ENCODE data around the gene UBASH3B. TPM values are rescaled to one million over a fixed set of nuclear protein-coding genes. Genes with fewer than 3 reads are reported as not detected.

UBASH3B gene
- polyA plus RNA-seq, 1 experiment: 19.1 TPM

- ChIA-PET POLR2A (no interaction called here), CTCF (interaction anchor here (3.3 to 15.7 kb wide), 3 partner anchors 147 to 387 kb away, joined by 34 to 503 read pairs (median 106); no protein-coding TSS in a partner anchor)
- Histone ChIP-seq H3K4me3 (ENCODE audit: low read depth, low read length) (no peak overlapping the region), H3K27ac (ENCODE audit: low read depth, low read length) (peak overlapping the region; percentile 42), H3K9me3 (ENCODE audit: control insufficient read depth, insufficient read depth, low read length) (no peaks in the 10 kb centered on the region), H3K27me3 (ENCODE audit: control insufficient read depth, insufficient read depth, low read length) (no peaks in the 10 kb centered on the region)
- TF ChIP-seq, protein P1, sequence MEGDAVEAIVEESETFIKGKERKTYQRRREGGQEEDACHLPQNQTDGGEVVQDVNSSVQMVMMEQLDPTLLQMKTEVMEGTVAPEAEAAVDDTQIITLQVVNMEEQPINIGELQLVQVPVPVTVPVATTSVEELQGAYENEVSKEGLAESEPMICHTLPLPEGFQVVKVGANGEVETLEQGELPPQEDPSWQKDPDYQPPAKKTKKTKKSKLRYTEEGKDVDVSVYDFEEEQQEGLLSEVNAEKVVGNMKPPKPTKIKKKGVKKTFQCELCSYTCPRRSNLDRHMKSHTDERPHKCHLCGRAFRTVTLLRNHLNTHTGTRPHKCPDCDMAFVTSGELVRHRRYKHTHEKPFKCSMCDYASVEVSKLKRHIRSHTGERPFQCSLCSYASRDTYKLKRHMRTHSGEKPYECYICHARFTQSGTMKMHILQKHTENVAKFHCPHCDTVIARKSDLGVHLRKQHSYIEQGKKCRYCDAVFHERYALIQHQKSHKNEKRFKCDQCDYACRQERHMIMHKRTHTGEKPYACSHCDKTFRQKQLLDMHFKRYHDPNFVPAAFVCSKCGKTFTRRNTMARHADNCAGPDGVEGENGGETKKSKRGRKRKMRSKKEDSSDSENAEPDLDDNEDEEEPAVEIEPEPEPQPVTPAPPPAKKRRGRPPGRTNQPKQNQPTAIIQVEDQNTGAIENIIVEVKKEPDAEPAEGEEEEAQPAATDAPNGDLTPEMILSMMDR (IDR thresholded peaks at IDR 0.05; ENCODE audit: low read depth, low read length): no peak
- no peak for DNase-seq (ENCODE audit: low read depth, low spot score)
Measured at GRCh38 chr11:122634501-122634900, 21.0 kb upstream of the UBASH3B start.

- ChIA-PET CTCF (interaction anchor here (0.7 to 15.7 kb wide), 7 partner anchors 8 to 226 kb away, joined by 3 to 503 read pairs (median 5); partner anchors contain the start of gene UBASH3B), POLR2A (no interaction called here)
Measured at GRCh38 chr11:122637541-122637940, 18.0 kb upstream of the UBASH3B start.

GRCh38 chr11:122642472-122642922 lies 13.0 kb upstream of the UBASH3B start:
- no peaks in the 10 kb centered on the region for H3K9me3 ChIP-seq (ENCODE audit: control insufficient read depth, insufficient read depth, low read length)
- H3K4me3 ChIP-seq (ENCODE audit: low read depth, low read length): no peak overlapping the region
- ChIA-PET POLR2A (interaction anchor here (0.9 to 1.9 kb wide), 3 partner anchors 13 to 69 kb away, joined by 4 to 7 read pairs (median 6); partner anchors contain the start of gene UBASH3B), CTCF (interaction anchor here (1.4 to 1.5 kb wide), 2 partner anchors 14 to 139 kb away, joined by 3 to 5 read pairs; no protein-coding TSS in a partner anchor)
- TF ChIP-seq, protein P1 (IDR thresholded peaks at IDR 0.05; ENCODE audit: low read depth, low read length): no peak
- H3K27me3 ChIP-seq (ENCODE audit: control insufficient read depth, insufficient read depth, low read length): no peaks in the 10 kb centered on the region
- no peak for DNase-seq (ENCODE audit: low read depth, low spot score)
- H3K27ac ChIP-seq (ENCODE audit: low read depth, low read length): peak overlapping the region; percentile 75

More at GRCh38 chr11:122637541-122637940, 18.0 kb upstream of the UBASH3B start:
- no peak for DNase-seq (ENCODE audit: low read depth, low spot score)
- H3K4me3 ChIP-seq (ENCODE audit: low read depth, low read length): no peak overlapping the region
- H3K9me3 ChIP-seq (ENCODE audit: control insufficient read depth, insufficient read depth, low read length): no peaks in the 10 kb centered on the region
- TF ChIP-seq, protein P1 (IDR thresholded peaks at IDR 0.05; ENCODE audit: low read depth, low read length): no peak
- no peaks in the 10 kb centered on the region for H3K27me3 ChIP-seq (ENCODE audit: control insufficient read depth, insufficient read depth, low read length)
- no peak overlapping the region for H3K27ac ChIP-seq (ENCODE audit: low read depth, low read length)

DNA sequence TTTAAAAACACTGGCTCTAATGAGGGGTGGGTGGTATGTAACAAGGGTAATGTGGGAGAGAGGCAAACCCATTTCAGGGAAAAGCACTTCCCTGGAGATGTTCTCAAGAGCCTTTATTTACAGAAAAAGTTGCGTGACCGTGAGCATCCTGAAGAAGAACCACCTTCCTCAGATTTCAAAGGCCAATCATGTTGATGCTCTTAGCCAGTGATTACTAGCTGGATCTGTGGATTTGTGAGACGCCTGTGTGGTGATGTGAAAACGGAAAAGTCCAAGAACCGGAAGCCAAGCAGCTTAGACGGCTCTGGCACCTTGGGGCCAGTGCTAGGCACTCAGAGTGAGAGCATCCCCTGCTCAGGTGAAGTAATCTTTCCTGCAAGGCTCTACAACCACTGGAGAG lies 12.6 kb upstream of the UBASH3B start:
- ChIA-PET CTCF (interaction anchor here (0.8 to 1.5 kb wide), 3 partner anchors 14 to 138 kb away, joined by 3 to 6 read pairs (median 5); no protein-coding TSS in a partner anchor), POLR2A (interaction anchor here (0.7 to 1.9 kb wide), 3 partner anchors 12 to 209 kb away, joined by 4 to 6 read pairs (median 4); partner anchors contain the start of gene UBASH3B)
- no peaks in the 10 kb centered on the region for H3K9me3 ChIP-seq (ENCODE audit: control insufficient read depth, insufficient read depth, low read length)
- peak overlapping the region; percentile 75 for H3K27ac ChIP-seq (ENCODE audit: low read depth, low read length)
- TF ChIP-seq, protein P1 (IDR thresholded peaks at IDR 0.05; ENCODE audit: low read depth, low read length): no peak
- no peaks in the 10 kb centered on the region for H3K27me3 ChIP-seq (ENCODE audit: control insufficient read depth, insufficient read depth, low read length)
- no peak for DNase-seq (ENCODE audit: low read depth, low spot score)
- H3K4me3 ChIP-seq (ENCODE audit: low read depth, low read length): no peak overlapping the region

- Histone ChIP-seq H3K9me3 (ENCODE audit: control insufficient read depth, insufficient read depth, low read length) (no peaks in the 10 kb centered on the region), H3K4me3 (ENCODE audit: low read depth, low read length) (no peak overlapping the region), H3K27me3 (ENCODE audit: control insufficient read depth, insufficient read depth, low read length) (no peaks in the 10 kb centered on the region), H3K27ac (ENCODE audit: low read depth, low read length) (no peak overlapping the region)
- ChIA-PET POLR2A (no interaction called here), CTCF (interaction anchor here (0.6 to 2.0 kb wide), 4 partner anchors 11 to 135 kb away, joined by 3 to 11 read pairs (median 6); no protein-coding TSS in a partner anchor)
- TF ChIP-seq, protein P1 (IDR thresholded peaks at IDR 0.05; ENCODE audit: low read depth, low read length): no peak
- no peak for DNase-seq (ENCODE audit: low read depth, low spot score)
Measured at GRCh38 chr11:122645847-122646246, 9.7 kb upstream of the UBASH3B start.
